Loucy (cell line): ENCODE results near the gene SNTA1.

ENCODE experiments used
- H2AFZ ChIP-seq: fragments of 200-600 bp; sonication (generic); 2 replicates; pipeline ENCODE4 v1.6.0; 2016; ENCODE audit warnings: antibody characterized with exemption, mild to moderate bottlenecking, low read length, moderate library complexity
- H3F3A ChIP-seq: fragments of 200-600 bp; 2 replicates; pipeline ENCODE4 v1.6.0; 2016; ENCODE audit warnings: antibody characterized with exemption, low read depth, mild to moderate bottlenecking
- H3K27me3 ChIP-seq: fragments of 200-600 bp; sonication (generic); 2 replicates; pipeline ENCODE4 v1.6.1; 2014; ENCODE audit warnings: low read length, mild to moderate bottlenecking; ENCODE audit not compliant: insufficient read depth, poor library complexity, severe bottlenecking
- H3K36me3 ChIP-seq: fragments of 200-600 bp; sonication (generic); 2 replicates; pipeline ENCODE4 v1.6.1; 2016; ENCODE audit warnings: low read length; ENCODE audit not compliant: insufficient read depth
- H3K4me1 ChIP-seq: fragments of 200-600 bp; sonication (generic); 2 replicates; pipeline ENCODE4 v1.5.1; 2014; ENCODE audit warnings: low read length, mild to moderate bottlenecking; ENCODE audit not compliant: insufficient read depth, poor library complexity, severe bottlenecking
- H3K4me2 ChIP-seq: fragments of 200-600 bp; sonication (generic); 2 replicates; pipeline ENCODE4 v1.6.0; 2014; ENCODE audit warnings: antibody characterized with exemption, low read length, low read depth, mild to moderate bottlenecking; ENCODE audit not compliant: poor library complexity, severe bottlenecking
- H3K4me3 ChIP-seq: fragments of 200-600 bp; sonication (generic); 2 replicates; pipeline ENCODE4 v1.5.1; 2014; ENCODE audit warnings: low read length, mild to moderate bottlenecking, mixed read lengths; ENCODE audit not compliant: poor library complexity, severe bottlenecking
- H3K79me2 ChIP-seq: fragments of 200-600 bp; sonication (generic); 2 replicates; pipeline ENCODE4 v1.6.1; 2014; ENCODE audit warnings: low read length; ENCODE audit not compliant: insufficient read depth
- H3K9ac ChIP-seq: fragments of 200-600 bp; sonication (generic); 2 replicates; pipeline ENCODE4 v1.6.0; 2014; ENCODE audit warnings: mild to moderate bottlenecking, low read depth, low read length, moderate library complexity; ENCODE audit not compliant: poor library complexity, severe bottlenecking
- H3K9me2 ChIP-seq: fragments of 200-600 bp; sonication (generic); replicated peaks from 2 replicates; pipeline ENCODE4 v1.6.1; 2016; ENCODE audit warnings: low read depth, low read length, mixed read lengths
- H3K9me3 ChIP-seq: fragments of 200-600 bp; sonication (generic); 2 replicates; pipeline ENCODE4 v1.6.1; 2014; ENCODE audit warnings: mild to moderate bottlenecking, antibody characterized with exemption, low read length, low read depth; ENCODE audit not compliant: insufficient read depth
- H4K20me1 ChIP-seq: fragments of 200-600 bp; sonication (generic); 2 replicates; pipeline ENCODE4 v1.6.0; 2014; ENCODE audit warnings: antibody characterized with exemption, low read length, mild to moderate bottlenecking; ENCODE audit not compliant: insufficient read depth, poor library complexity, severe bottlenecking
- EZH2phosphoT487 ChIP-seq: fragments of 200-600 bp; IDR thresholded peaks from 2 replicates; pipeline ENCODE4 v1.6.1; 2018; ENCODE audit warnings: antibody characterized with exemption, mild to moderate bottlenecking, moderate library complexity, borderline replicate concordance
- TF ChIP-seq, protein P1 (sequence below): fragments of 200-600 bp; sonication (generic); conservative IDR thresholded peaks from 2 replicates; pipeline ENCODE4 v1.5.1; 2014; ENCODE audit warnings: mild to moderate bottlenecking, antibody characterized with exemption, low read length

The SNTA1 gene

GRCh38 chr20:33372993-33373441, 70.5 kb downstream of the SNTA1 start:
- peaks cover 38% of the 10 kb centered on the region; the same call in 1 of the 2 replicates for H3K36me3 ChIP-seq
- TF ChIP-seq EZH2phosphoT487: no peak
- TF ChIP-seq, protein P1, sequence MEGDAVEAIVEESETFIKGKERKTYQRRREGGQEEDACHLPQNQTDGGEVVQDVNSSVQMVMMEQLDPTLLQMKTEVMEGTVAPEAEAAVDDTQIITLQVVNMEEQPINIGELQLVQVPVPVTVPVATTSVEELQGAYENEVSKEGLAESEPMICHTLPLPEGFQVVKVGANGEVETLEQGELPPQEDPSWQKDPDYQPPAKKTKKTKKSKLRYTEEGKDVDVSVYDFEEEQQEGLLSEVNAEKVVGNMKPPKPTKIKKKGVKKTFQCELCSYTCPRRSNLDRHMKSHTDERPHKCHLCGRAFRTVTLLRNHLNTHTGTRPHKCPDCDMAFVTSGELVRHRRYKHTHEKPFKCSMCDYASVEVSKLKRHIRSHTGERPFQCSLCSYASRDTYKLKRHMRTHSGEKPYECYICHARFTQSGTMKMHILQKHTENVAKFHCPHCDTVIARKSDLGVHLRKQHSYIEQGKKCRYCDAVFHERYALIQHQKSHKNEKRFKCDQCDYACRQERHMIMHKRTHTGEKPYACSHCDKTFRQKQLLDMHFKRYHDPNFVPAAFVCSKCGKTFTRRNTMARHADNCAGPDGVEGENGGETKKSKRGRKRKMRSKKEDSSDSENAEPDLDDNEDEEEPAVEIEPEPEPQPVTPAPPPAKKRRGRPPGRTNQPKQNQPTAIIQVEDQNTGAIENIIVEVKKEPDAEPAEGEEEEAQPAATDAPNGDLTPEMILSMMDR: no peak
- no peaks in the 10 kb centered on the region for H3K79me2 ChIP-seq
- no peaks in the 10 kb centered on the region for H3K9me3 ChIP-seq
- H3K9ac ChIP-seq: no peak overlapping the region
- H2AFZ ChIP-seq: no peak overlapping the region
- H3K9me2 ChIP-seq: no peaks in the 10 kb centered on the region
- H3F3A ChIP-seq: no peaks in the 10 kb centered on the region
- no peak overlapping the region for H3K4me3 ChIP-seq
- H4K20me1 ChIP-seq: no peaks in the 10 kb centered on the region
- H3K4me2 ChIP-seq: no peak overlapping the region
- H3K27me3 ChIP-seq: no peaks in the 10 kb centered on the region
- peaks cover 9% of the 10 kb centered on the region for H3K4me1 ChIP-seq

- Histone ChIP-seq H3K79me2 (no peaks in the 10 kb centered on the region), H3F3A (no peaks in the 10 kb centered on the region), H2AFZ (no peak overlapping the region), H3K9me3 (no peaks in the 10 kb centered on the region), H3K27me3 (no peaks in the 10 kb centered on the region), H3K4me2 (peak overlapping the region; percentile 20), H3K9ac (no peak overlapping the region), H3K4me1 (peaks cover 9% of the 10 kb centered on the region), H3K4me3 (no peak overlapping the region), H4K20me1 (no peaks in the 10 kb centered on the region), H3K36me3 (peaks cover 48% of the 10 kb centered on the region; the same call in 1 of the 2 replicates), H3K9me2 (no peaks in the 10 kb centered on the region)
- TF ChIP-seq EZH2phosphoT487: no peak
- TF ChIP-seq, protein P1: no peak
Measured at GRCh38 chr20:33370291-33370690, 73.3 kb downstream of the SNTA1 start.

GRCh38 chr20:33362898-33363297, 80.7 kb downstream of the SNTA1 start:
- H4K20me1 ChIP-seq: no peaks in the 10 kb centered on the region
- H3K4me3 ChIP-seq: no peak overlapping the region
- no peak overlapping the region for H2AFZ ChIP-seq
- H3K9me3 ChIP-seq: no peaks in the 10 kb centered on the region
- H3K27me3 ChIP-seq: no peaks in the 10 kb centered on the region
- no peaks in the 10 kb centered on the region for H3K9me2 ChIP-seq
- H3K36me3 ChIP-seq: peaks cover 74% of the 10 kb centered on the region; the same call in 1 of the 2 replicates
- TF ChIP-seq EZH2phosphoT487: no peak
- TF ChIP-seq, protein P1: no peak
- no peaks in the 10 kb centered on the region for H3K79me2 ChIP-seq
- no peak overlapping the region for H3K9ac ChIP-seq
- no peaks in the 10 kb centered on the region for H3F3A ChIP-seq
- H3K4me1 ChIP-seq: no peaks in the 10 kb centered on the region
- no peak overlapping the region for H3K4me2 ChIP-seq
